GM21528 (cell line): ENCODE data around the gene MSL1.
A peak's percentile ranks its signal among the peaks of the same experiment; 100 is the strongest.
"Not testable (repeated sequence)": the region's sequence is repeated elsewhere in the genome, so short reads cannot be mapped to it uniquely, and the experiment has no call there.

Source experiments
- ATAC-seq: cut with Tn5 transposase; IDR thresholded peaks from one replicate; pipeline ENCODE4 v1.9.1; 2021; ENCODE audit warnings: mild to moderate bottlenecking, moderate library complexity; ENCODE audit not compliant: unreplicated experiment, low FRiP score

MSL1 gene

DNA sequence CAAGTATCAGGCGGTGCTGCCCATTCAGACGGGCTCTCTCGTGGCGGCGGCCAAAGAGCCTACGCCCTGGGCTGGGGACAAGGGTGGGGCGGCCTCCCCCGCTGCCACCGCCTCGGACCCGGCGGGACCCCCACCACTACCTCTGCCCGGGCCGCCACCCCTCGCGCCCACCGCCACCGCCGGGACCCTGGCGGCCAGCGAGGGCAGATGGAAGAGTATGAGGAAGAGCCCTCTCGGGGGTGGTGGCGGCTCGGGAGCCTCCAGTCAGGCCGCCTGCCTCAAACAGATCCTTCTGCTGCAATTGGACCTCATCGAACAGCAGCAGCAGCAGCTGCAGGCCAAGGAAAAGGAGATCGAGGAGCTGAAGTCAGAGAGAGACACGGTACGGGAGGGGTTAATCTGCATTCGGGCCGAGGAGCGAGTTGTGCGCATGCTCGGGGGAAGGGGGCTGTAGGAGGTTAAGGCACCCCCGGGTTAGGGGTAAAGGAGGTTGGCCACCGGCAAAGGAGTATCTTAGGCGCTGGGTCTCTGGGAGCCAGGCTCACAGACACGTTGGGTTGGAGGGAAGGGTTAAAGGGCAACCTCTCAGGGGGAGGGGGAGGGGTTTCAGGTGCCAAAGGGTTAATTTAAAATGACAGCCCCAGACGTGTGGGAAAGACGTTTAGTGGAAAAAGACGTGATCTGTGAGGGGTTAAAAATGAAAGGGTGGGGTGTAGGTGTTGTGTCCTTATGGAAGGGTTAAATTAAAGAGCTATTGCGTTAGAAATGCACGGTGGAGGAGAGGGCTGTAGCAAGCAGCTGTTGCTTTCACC is 1.4 kb downstream of the MSL1 start:
- ATAC-seq = peak; percentile 34

DNA sequence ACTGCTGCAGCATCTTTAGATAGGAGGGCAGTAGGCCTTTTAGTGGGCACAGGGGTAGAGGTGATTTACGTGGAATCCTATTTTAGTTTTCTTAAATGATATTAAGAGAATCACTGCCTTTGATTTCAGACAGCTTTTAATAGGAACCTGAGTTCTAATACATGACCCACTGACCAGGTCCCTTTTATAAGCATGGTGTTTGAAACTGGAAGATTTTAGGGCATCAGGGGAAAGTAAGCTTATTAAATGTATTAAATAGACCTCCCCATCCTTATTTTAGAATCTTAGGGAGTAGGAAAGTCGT is 2.0 kb downstream of the MSL1 start:
- no peak for ATAC-seq

- ATAC-seq = no peak
Observed at GRCh38 chr17:40124279-40125141, 2.7 kb downstream of the MSL1 start.

DNA sequence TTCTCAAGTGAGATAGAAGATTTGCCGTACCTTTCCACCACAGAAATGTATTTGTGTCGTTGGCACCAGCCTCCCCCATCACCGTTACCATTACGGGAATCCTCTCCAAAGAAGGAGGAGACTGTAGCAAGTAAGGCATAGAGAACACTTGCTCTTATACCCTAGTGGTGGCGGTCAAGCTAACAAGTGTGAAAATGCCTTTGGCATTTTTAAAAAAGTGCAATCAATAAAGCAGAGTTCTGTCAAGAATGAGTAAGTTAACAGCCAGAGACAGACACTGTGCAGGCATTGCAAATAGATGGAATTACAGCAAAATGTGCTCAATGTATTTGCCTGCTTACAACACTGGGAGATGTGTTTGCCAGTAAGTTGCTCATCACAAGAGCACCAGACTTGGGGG is 7.7 kb downstream of the MSL1 start:
- ATAC-seq = no peak

- no peak for ATAC-seq
Observed at GRCh38 chr17:40130352-40131042, 8.7 kb downstream of the MSL1 start.

DNA sequence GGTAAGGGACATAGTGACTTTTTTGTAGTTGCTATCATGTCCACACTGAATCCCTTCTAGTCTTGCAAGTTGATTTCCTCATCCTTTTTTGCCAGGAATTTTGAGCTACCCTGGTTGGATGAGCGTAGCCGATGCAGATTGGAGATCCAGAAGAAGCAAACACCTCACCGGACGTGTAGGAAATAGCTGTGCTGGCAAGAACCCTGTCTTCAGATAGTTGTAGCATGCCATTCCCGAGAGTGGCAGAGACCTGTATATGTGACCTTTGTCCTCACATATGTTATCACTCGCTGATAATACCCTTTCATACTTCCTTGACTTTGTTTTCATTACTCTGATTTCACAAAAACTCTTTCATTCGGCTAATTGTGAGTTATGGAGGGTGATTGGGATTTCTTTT is 12.4 kb downstream of the MSL1 start:
- no peak for ATAC-seq

DNA sequence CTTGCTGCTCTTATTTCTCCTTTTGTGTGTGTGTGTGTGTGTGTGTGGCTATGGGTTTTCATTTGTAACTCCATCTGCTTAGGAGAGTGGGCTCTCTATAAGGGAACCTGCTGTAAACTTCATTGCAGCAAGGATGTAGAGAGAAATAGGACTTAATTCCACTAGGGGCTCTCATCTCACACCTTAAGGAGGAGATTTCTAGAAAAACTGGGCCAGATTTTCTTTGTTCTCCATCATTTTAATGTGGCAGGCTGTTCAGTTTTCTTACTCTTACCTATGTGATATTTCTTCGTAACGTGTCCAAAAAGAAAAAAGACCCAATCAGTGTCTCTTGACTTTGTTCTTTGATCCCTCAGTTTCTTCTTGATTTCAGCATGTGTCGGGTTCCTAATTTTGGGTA is 14.0 kb downstream of the MSL1 start:
- ATAC-seq = no peak

GRCh38 chr17:40139566-40140058 is 17.8 kb downstream of the MSL1 start:
- peak; percentile 21 for ATAC-seq

DNA sequence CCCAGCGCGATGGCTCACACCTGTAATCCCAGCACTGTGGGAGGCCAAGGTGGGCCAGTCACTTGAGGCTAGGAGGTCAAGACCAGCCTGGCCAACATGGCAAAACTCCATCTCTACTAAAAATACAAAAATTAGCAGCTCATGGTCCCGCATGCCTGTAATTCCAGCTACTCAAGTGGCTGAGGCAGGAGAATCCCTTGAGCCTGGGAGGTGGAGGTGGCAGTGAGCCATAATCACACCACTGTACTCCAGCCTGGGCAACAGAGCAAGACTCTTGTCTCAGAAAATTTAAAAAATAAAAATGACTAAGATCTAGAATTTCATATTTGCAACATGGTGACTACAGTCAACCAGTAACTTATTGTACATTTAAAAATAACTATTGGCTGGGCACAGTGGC is 21.4 kb downstream of the MSL1 start:
- ATAC-seq = not testable (repeated sequence)

GRCh38 chr17:40145476-40145875 is 23.7 kb downstream of the MSL1 start:
- ATAC-seq = no peak

DNA sequence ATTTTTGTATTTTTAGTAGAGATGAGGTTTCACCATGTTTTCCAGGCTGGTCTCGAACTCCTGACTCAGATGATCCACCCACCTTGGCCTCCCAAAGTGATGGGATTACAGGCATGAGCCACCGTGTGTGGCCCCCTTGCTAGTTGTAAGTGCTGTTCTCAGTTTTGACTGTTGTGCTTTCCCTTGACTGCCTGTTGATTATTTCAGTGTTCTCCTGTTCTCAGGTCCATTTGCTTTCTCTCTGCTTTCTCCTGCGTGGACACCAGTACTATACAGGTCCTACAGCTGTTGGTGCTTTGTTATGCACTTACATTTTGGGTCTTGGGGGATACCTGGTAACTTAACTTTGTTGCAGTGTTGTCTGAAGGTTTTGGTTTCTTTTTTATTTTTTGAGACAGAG is 26.8 kb downstream of the MSL1 start:
- ATAC-seq = no peak

DNA sequence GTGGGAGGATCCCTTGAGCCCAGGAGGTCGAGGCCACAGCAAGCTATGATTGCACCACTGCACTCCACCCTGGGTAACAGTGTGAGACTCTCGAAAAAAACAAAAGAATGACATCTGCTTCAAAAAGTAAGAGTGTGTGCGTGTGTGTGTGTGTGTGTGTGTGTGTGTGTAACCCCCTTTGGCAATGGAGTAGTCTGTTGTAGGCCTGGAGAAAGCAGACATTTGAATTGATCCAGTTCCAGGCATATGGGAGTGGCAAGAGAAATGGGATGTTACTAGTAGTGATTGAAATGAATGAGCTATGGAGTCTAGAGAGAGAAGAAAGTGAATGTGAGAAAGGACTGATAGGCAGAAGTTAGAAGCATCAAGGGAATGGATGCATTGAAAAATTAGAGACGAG is 28.5 kb downstream of the MSL1 start:
- ATAC-seq = no peak

GRCh38 chr17:40151414-40151963 is 29.7 kb downstream of the MSL1 start:
- no peak for ATAC-seq

DNA sequence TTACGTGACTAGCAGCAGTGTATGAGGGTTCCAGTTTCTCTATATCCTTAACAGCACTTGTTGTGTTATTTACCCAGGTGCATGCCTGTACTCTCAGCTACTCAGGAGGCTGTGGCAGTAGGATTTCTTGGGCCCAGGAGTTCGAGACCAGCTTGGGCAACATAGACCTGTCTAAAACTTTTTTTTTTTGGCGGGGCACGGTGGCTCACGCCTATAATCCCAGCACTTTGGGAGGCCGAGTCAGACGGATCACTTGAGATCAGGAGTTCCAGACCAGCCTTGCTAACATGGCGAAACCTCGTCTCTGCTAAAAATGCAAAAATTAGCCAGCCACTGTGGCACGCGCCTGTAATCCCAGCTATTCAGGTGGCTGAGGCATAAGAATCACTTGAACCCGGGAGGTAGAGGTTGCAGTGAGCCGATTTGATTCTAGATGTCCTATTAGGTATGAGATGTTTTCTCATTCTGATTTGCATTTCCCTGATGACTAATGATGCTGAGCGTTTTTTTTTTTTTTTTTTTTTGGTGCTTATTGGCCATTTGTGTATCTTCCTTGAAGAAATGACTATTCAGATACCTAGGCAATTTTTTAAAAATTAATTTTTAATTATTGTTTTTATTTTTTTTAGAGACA is 31.9 kb downstream of the MSL1 start:
- ATAC-seq = no peak

DNA sequence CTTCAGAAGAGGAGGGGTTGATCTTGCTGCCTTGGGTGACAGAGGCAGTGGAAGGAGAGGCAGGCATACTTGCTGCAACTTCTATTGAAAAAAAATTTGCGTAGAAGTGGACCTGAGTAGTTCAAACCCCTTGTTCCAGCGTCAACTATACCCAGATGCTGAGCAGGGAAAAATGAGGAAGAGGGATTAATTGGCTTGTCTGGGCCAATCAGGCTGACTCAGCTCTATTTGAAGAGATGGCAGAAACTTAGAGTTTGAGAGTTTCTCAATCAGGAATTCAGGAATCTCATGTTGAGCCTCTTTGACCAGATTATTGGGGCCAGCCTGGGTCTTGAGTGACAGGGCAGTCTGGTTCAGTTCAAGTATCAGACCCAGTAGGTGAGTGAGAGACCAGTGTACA is 36.2 kb downstream of the MSL1 start:
- ATAC-seq = no peak

- no peak for ATAC-seq
Observed at GRCh38 chr17:40158438-40159013, 36.8 kb downstream of the MSL1 start.

GRCh38 chr17:40159456-40159855 is 37.7 kb downstream of the MSL1 start:
- ATAC-seq = no peak

DNA sequence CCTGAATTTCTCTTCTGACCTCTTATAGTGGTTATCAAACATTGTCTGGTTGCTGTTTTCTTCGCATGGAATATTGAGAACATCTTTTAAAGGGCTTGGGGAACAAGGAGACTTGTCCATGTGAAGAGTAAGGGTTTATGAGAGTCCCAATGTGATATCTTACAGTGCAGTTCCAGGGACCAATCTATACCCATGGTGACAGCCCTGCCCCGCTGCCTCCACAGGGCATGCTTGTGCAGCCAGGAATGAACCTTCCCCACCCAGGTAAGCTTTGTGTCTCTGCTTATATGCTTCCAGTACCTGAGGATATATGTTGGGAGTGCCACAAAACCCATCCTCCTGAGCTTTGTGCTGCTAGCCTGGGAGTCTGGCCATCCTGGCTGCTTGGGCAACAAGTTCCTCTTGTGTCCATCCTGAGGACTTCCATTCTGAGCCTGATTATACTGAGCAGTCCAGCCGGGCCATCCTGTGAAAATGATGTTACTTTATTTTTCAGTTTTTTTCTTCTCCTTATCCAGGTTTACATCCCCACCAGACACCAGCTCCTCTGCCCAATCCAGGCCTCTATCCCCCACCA is 46.0 kb downstream of the MSL1 start:
- ATAC-seq = no peak

DNA sequence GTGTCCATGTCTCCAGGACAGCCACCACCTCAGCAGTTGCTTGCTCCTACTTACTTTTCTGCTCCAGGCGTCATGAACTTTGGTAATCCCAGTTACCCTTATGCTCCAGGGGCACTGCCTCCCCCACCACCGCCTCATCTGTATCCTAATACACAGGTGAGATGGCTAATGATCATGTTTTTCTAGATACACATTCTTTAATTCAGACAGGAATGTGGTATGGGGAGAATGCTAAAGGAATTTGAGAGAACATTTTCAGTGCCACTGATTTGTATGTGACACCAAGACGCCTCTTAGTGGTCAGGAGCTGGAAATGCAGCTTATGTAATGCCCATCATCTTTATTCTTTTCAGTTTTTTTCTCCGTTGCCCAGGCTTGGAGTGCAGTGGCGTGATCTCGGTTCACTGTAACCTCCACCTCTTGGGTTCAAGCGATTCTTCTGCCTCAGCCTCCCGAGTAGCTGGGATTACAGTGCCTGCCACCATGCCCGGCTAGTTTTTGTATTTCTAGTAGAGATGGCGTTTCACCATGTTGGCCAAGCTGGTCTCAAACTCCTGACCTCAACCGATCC is 46.6 kb downstream of the MSL1 start:
- ATAC-seq = no peak
